Erythroblast (primary cell): ENCODE measurements around the gene GNGT2.

Experiments used
- DNase-seq, 2 experiments: peaks; one replicate each; lab custom pipeline; 2025; lab: John Stamatoyannopoulos, UW
- GATA1 ChIP-seq: IDR thresholded peaks from 2 replicates; pipeline ENCODE4 v1.6.1; 2011; ENCODE audit warnings: low read depth, mild to moderate bottlenecking, control low read depth, low read length, moderate library complexity
- POLR2A ChIP-seq: IDR thresholded peaks from 2 replicates; pipeline ENCODE4 v1.6.1; 2011; ENCODE audit warnings: mild to moderate bottlenecking, low read length

GNGT2 gene

DNA sequence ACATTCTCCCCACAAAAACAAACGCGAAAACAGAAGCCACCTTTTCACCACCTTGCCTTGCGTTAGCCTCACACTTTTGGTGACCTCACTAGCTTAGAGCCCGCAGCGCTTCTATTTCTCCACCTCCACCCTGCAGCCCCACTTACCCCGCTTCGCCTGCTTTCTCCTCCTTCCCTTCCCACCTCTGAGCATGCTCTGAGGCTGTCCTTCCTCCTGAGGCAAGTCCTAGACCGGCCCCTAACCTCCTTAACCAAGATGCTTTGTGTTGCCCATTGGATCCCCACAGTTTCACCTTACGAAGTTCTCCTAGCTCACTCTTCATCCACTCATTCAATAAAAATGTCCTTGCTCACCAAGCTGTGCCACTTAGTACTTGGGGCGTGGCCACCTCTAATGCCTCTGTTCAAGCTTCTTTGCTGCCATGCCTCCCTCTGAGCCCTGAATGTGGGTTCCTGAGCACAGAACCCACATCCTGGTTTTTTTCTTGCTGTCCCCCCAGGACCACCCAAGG is 1.3 kb downstream of the GNGT2 start:
- TF ChIP-seq POLR2A (no peak), GATA1 (no peak)
- DNase-seq = no peak

- no peak for DNase-seq
- TF ChIP-seq POLR2A (no peak), GATA1 (no peak)
Observed at GRCh38 chr17:49204516-49204915, 5.9 kb downstream of the GNGT2 start.

GRCh38 chr17:49203796-49204195 is 6.6 kb downstream of the GNGT2 start:
- DNase-seq = no peak
- no peak for TF ChIP-seq POLR2A
- no peak for TF ChIP-seq GATA1

- DNase-seq = no peak
- TF ChIP-seq POLR2A (no peak), GATA1 (no peak)
Observed at GRCh38 chr17:49201481-49201927, 8.9 kb downstream of the GNGT2 start.

DNA sequence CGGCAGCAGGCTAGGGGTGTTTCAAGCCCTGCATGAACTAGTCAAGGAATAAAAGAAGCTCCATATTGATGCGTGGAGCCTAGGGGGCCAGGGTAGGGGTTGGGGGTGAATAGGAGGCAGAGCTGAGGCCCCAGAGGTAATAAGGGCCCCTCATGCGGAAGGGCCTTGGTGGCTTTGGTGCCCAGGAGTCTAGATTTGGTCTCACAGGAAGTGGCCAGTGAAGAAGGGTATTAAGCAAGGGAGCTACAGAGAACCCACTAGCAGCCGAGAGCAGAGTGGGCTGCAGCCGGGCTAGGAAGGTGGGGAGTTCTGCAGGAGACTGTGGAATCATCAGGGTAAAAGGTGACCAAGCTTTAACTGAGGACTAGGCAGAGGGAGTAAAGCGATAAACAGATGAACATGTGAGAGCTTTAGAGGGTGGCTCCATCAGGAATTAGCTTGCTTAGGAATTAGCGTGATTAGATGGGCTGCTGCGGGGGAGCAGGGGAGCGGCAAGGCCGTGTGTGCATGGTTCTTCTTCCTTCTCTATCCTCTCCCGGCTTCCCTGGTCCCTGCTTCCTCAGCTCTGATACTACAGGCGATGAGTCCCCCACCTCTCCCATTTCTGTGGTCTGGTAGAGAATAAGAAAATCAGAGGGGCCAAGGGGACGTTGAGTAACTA is 9.8 kb downstream of the GNGT2 start:
- DNase-seq = no peak
- TF ChIP-seq POLR2A (no peak), GATA1 (no peak)

DNA sequence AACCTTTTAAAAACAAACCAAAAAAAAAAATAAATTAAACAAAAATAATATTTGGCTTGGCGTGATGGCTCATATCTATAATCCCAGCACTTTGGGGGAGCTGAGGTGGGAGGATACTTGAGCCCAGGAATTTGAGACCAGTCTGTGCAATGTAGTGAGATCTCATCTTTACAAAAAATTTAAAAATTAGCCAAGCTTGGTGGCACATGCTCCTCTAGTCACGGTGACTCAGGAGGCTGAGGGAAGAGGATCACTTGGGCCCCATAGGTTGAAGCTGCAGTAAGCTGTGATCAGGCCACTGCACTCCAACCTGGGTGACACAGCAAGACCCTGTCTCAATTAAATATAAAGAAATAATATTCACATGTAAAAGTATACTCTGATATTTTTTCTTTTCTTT is 12.2 kb downstream of the GNGT2 start:
- peak in 1 of 2 experiments; percentile 42 for DNase-seq
- TF ChIP-seq POLR2A = no peak
- TF ChIP-seq GATA1 = no peak

GRCh38 chr17:49197346-49197998 is 12.9 kb downstream of the GNGT2 start:
- no peak for TF ChIP-seq GATA1
- no peak for TF ChIP-seq POLR2A
- no peak for DNase-seq

GRCh38 chr17:49196520-49196919 is 13.9 kb downstream of the GNGT2 start:
- no peak for TF ChIP-seq POLR2A
- TF ChIP-seq GATA1 = no peak
- no peak for DNase-seq

DNA sequence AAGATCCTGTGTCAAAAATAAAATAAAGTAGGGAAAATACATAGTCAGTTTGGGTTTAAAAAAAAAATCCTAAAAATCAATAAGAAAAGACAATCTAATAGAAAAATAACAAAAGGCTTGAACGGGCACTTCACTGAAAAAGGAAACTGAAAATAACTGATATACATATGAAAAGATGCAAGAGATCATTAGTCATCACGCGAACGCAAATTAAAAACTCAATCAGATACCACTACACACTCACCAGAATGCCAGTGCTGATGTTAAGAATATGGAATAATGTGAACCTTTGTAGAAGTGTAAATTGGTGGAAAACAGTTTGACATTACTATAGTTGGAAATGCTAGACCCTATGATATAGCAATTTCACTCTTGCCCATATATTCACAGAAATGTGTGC is 14.6 kb downstream of the GNGT2 start:
- TF ChIP-seq POLR2A = no peak
- TF ChIP-seq GATA1 = no peak
- no peak for DNase-seq

DNA sequence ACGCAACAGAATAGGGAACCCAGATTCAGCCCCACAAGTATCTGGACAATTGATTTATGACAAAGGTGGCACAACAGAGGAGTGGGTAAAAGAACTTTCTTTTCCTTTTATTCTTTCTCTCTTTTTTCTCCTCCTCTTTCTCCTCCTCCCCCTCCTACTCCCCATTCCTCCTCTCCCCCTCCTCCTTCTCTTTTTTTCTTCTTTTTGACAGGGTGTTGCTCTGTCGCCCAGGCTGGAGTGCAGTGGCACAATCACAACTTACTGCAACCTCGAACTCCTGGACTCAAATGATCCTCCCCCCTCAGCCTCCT is 16.1 kb downstream of the GNGT2 start:
- no peak for TF ChIP-seq POLR2A
- no peak for TF ChIP-seq GATA1
- no peak for DNase-seq

GRCh38 chr17:49193513-49194296 is 16.7 kb downstream of the GNGT2 start:
- DNase-seq = peak; percentile 61 to 65
- TF ChIP-seq GATA1 (no peak), POLR2A (peak; percentile 21)

GRCh38 chr17:49191917-49192741 is 18.2 kb downstream of the GNGT2 start:
- TF ChIP-seq POLR2A (peak; percentile 44), GATA1 (no peak)
- peak; percentile 95 to 97 for DNase-seq

GRCh38 chr17:49191409-49191916 is 18.9 kb downstream of the GNGT2 start:
- no peak for TF ChIP-seq GATA1
- no peak for TF ChIP-seq POLR2A
- DNase-seq = no peak

DNA sequence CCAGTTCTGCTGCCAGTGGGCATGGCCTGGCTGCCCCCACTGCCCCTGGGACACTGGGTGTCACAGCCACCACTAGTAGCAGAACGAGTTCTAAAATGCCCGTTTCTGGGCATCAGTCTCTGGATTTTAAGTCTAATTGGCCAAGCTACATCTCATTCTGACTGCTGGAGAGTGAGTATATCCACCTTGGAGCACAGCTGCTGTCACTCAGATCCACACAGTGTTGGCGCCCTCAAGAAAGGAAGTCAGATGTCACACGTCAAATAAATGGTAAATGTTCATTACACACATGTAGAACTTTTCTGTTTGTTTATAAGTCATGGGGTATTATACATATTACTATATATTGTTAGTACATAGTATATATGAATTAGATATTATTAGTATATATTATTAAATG is 19.4 kb downstream of the GNGT2 start:
- TF ChIP-seq POLR2A = no peak
- TF ChIP-seq GATA1 = no peak
- DNase-seq = no peak
